ENCODE results near the gene HCFC1. TPM values are rescaled to one million over a fixed set of nuclear protein-coding genes. Genes with fewer than 3 reads are reported as not detected.

HCFC1 gene
- total RNA-seq, 1 donor from 2014 or later = 59.7 TPM

- no peak overlapping the region for H3K4me3 ChIP-seq (ENCODE audit: low read depth, low read length)
- no peak for TF ChIP-seq CTCF (conservative IDR thresholded peaks at IDR 0.05; ENCODE audit: low read depth, low read length)
- DNase-seq (ENCODE audit: low read depth) = no peak
These were observed 21.5 kb downstream of the HCFC1 start for GRCh38 chrX:153950127-153950526.

GRCh38 chrX:153948847-153949805 lies 22.5 kb downstream of the HCFC1 start:
- no peak overlapping the region for H3K4me3 ChIP-seq (ENCODE audit: low read depth, low read length)
- no peak for DNase-seq (ENCODE audit: low read depth)
- no peak for TF ChIP-seq CTCF (conservative IDR thresholded peaks at IDR 0.05; ENCODE audit: low read depth, low read length)

- DNase-seq (ENCODE audit: low read depth) = no peak
- no peak for TF ChIP-seq CTCF (conservative IDR thresholded peaks at IDR 0.05; ENCODE audit: low read depth, low read length)
- H3K4me3 ChIP-seq (ENCODE audit: low read depth, low read length) = no peak overlapping the region
These were observed 23.6 kb downstream of the HCFC1 start for GRCh38 chrX:153948002-153948466.

- TF ChIP-seq CTCF (conservative IDR thresholded peaks at IDR 0.05; ENCODE audit: low read depth, low read length) = peak; percentile 80
- no peak overlapping the region for H3K4me3 ChIP-seq (ENCODE audit: low read depth, low read length)
- no peak for DNase-seq (ENCODE audit: low read depth)
These were observed 24.4 kb downstream of the HCFC1 start for GRCh38 chrX:153947009-153947769.

- H3K4me3 ChIP-seq (ENCODE audit: low read depth, low read length) = no peak overlapping the region
- no peak for TF ChIP-seq CTCF (conservative IDR thresholded peaks at IDR 0.05; ENCODE audit: low read depth, low read length)
- DNase-seq (ENCODE audit: low read depth) = no peak
These were observed 25.4 kb downstream of the HCFC1 start for GRCh38 chrX:153945956-153946943.

GRCh38 chrX:153944800-153945150 lies 26.8 kb downstream of the HCFC1 start:
- TF ChIP-seq CTCF (conservative IDR thresholded peaks at IDR 0.05; ENCODE audit: low read depth, low read length) = no peak
- H3K4me3 ChIP-seq (ENCODE audit: low read depth, low read length) = peak overlapping the region; percentile 56
- no peak for DNase-seq (ENCODE audit: low read depth)
